Vagina (tissue), 2 donors: Measurements from ENCODE around the gene RCAN3. TPM values are rescaled to one million over a fixed set of nuclear protein-coding genes. Genes with fewer than 3 reads are reported as not detected.
"Not testable (repeated sequence)": the region's sequence is repeated elsewhere in the genome, so short reads cannot be mapped to it uniquely, and the experiment has no call there.

Source experiments
- DNase-seq, 2 donors: peaks; one replicate each; pipeline ENCODE4 v3.0.0-alpha.2; 2017; ENCODE audit errors: extremely low spot score in 2 of 2
- H3K27ac ChIP-seq: fragments of 200-600 bp; sonication (generic); one replicate; pipeline ENCODE4 v1.5.1; 2019
- H3K27me3 ChIP-seq: fragments of 200-600 bp; sonication (generic); one replicate; pipeline ENCODE4 v1.5.1; 2019
- H3K36me3 ChIP-seq, 2 donors: fragments of 200-600 bp; sonication (generic); one replicate each; pipeline ENCODE4 v1.5.1; 2017 to 2019
- H3K4me1 ChIP-seq: fragments of 200-600 bp; sonication (generic); one replicate; pipeline ENCODE4 v1.5.1; 2019
- H3K4me3 ChIP-seq, 2 donors: fragments of 200-600 bp; sonication (generic); 1 replicate in 1 of 2; 2 replicates in 1 of 2; pipeline ENCODE4 v1.5.1; 2016 to 2019
- H3K9me3 ChIP-seq: fragments of 200-600 bp; sonication (generic); one replicate; pipeline ENCODE4 v1.5.1; 2019
- POLR2A ChIP-seq, 2 donors: fragments of 450-650 bp; IDR thresholded peaks; one replicate each; pipeline ENCODE4 v1.6.1; 2017; ENCODE audit warnings: antibody characterized with exemption in 2 of 2, mild to moderate bottlenecking in 2 of 2, moderate library complexity in 2 of 2
- POLR2AphosphoS5 ChIP-seq, 2 donors: sonication (generic); formaldehyde crosslinking; IDR thresholded peaks; one replicate each; pipeline ENCODE4 v1.9.0; 2017; ENCODE audit warnings: antibody characterized with exemption in 2 of 2, mild to moderate bottlenecking in 2 of 2, low read depth in 1 of 2; ENCODE audit not compliant: insufficient read depth in 1 of 2
- intact Hi-C: fragments of 100-400 bp; cut with DNase I; formaldehyde crosslinking; loops from one replicate; pipeline ENCODE4 v1.15.1; 2023
- total RNA-seq: library from RNA; depleted of rRNA; stranded (reverse); fragments of >200 nt; gene quantifications from one replicate; pipeline ENCODE4 v1.2.3, GENCODE V29; 2016
- TF ChIP-seq, protein P1 (sequence below), 3 experiments: fragments of 450-650 bp in 2 of 3; fragments of 200-600 bp in 1 of 3; sonication (generic) in 1 of 3; IDR thresholded peaks; one replicate each; pipeline ENCODE4 v1.5.1; 2017 to 2019; ENCODE audit warnings: antibody characterized with exemption in 3 of 3, mild to moderate bottlenecking in 2 of 3, moderate library complexity in 2 of 3

RCAN3 gene
- total RNA-seq, 1 donor from 2014 or later: 11.3 TPM

DNA sequence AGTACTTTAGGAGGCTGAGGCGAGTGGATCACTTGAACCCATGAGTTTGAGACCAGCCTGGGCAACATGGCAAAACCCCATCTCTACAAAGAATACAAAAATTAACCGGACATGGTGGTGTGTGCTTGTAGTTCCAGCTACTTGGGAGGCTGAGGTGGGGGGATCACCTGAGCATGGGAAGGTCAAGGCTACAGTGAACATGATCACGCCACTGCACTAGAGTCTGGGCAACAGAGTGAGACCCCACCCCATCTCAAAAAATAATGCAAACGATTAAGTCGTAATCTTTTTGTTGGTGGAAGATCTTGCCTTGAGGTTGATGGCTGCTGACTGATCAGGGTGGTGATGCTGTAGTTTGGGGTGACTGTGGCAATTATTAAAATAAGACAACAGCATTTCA is 6.3 kb downstream of the RCAN3 start:
- TF ChIP-seq, protein P1, sequence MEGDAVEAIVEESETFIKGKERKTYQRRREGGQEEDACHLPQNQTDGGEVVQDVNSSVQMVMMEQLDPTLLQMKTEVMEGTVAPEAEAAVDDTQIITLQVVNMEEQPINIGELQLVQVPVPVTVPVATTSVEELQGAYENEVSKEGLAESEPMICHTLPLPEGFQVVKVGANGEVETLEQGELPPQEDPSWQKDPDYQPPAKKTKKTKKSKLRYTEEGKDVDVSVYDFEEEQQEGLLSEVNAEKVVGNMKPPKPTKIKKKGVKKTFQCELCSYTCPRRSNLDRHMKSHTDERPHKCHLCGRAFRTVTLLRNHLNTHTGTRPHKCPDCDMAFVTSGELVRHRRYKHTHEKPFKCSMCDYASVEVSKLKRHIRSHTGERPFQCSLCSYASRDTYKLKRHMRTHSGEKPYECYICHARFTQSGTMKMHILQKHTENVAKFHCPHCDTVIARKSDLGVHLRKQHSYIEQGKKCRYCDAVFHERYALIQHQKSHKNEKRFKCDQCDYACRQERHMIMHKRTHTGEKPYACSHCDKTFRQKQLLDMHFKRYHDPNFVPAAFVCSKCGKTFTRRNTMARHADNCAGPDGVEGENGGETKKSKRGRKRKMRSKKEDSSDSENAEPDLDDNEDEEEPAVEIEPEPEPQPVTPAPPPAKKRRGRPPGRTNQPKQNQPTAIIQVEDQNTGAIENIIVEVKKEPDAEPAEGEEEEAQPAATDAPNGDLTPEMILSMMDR (IDR thresholded peaks at IDR 0.05): no peak
- no peak for TF ChIP-seq POLR2A (IDR thresholded peaks at IDR 0.05)
- TF ChIP-seq POLR2AphosphoS5 (IDR thresholded peaks at IDR 0.05; ENCODE audit: insufficient read depth in 1 of 2, low read depth in 1 of 2): no peak
- Histone ChIP-seq H3K36me3 (no peaks in the 10 kb centered on the region), H3K27me3 (no peaks in the 10 kb centered on the region), H3K9me3 (no peaks in the 10 kb centered on the region), H3K27ac (no peak overlapping the region), H3K4me1 (peaks cover 10% of the 10 kb centered on the region), H3K4me3 (no peak overlapping the region)
- intact Hi-C loops: no loop called here
- DNase-seq: no peak

DNA sequence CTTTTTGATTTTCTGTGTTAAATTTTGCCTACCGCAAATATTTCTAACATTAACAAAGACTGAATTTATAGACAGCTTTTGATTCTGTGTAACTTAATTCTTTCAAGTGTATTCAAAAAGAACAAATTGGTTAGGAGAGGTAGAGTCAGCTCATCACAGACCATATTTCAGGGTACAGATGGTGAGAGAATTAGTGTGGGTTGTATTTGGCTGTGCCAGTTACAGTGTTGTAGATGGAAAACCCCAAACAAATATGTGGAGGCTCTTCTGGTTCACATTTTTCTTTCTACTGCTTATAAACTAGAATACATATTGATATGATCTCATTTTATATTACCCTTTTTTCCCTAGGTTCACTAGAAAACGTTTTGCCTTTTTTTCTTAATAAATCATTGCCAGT is 11.1 kb downstream of the RCAN3 start:
- Histone ChIP-seq H3K27ac (no peak overlapping the region), H3K9me3 (no peaks in the 10 kb centered on the region), H3K4me1 (peaks cover 4% of the 10 kb centered on the region), H3K4me3 (no peak overlapping the region), H3K36me3 (no peaks in the 10 kb centered on the region), H3K27me3 (no peaks in the 10 kb centered on the region)
- TF ChIP-seq, protein P1 (IDR thresholded peaks at IDR 0.05): no peak
- TF ChIP-seq POLR2AphosphoS5 (IDR thresholded peaks at IDR 0.05; ENCODE audit: insufficient read depth in 1 of 2, low read depth in 1 of 2): no peak
- TF ChIP-seq POLR2A (IDR thresholded peaks at IDR 0.05): no peak
- intact Hi-C loops: no loop called here
- DNase-seq: no peak

DNA sequence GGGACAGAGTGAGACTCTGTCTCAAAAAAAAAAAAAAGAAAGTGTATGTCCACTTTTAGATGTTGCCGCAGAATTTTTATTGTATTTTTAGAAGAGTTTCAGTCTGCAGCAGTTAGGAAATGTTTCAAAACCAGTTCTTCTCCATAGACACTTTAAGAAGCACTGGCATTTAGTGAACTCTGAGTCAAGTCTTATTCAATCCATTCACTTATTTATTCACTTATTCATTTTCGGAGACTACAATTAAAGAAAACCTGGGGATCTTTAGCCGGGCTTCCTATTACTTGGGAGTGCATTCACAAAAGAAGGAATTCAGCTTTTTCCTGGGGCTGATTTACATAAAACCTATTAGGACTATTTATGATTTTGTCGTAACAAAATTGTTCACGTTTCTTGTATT is 12.3 kb downstream of the RCAN3 start:
- DNase-seq: no peak
- intact Hi-C loops: no loop called here
- H3K27ac ChIP-seq: no peak overlapping the region

DNA sequence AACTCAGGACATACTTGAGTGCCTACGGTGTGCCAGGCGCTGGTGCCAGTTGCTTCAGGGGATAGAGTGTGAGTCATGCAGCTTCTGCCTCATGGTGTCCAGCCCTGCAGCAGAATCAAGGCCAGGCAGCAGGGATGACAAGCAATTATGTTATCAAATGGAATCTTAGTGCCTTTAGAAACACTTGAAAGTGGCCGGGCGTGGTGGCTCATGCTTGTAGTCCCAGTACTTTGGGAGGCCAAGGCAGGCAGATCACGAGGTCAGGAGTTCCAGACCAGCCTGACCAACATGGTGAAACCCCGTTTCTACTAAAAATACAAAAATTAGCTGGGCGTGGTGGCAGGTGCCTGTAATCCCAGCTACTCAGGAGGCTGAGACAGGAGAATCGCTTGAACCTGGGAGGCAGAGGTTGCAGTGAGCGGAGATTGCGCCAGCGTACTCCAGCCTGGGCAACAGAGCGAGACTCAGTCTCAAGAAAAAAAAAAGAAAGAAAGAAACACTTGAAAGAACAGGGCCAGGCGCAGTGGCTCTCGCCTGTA is 13.1 kb downstream of the RCAN3 start:
- H3K27ac ChIP-seq, intact Hi-C loops, H3K9me3 ChIP-seq, H3K36me3 ChIP-seq, H3K4me3 ChIP-seq, H3K4me1 ChIP-seq, DNase-seq, H3K27me3 ChIP-seq: not testable (repeated sequence)

More for the DNA sequence above, 12.3 kb downstream of the RCAN3 start:
- Histone ChIP-seq H3K9me3 (no peaks in the 10 kb centered on the region), H3K4me3 (no peak overlapping the region), H3K36me3 (no peaks in the 10 kb centered on the region), H3K27me3 (no peaks in the 10 kb centered on the region), H3K4me1 (peaks cover 4% of the 10 kb centered on the region)
- TF ChIP-seq, protein P1 (IDR thresholded peaks at IDR 0.05): no peak
- TF ChIP-seq POLR2AphosphoS5 (IDR thresholded peaks at IDR 0.05; ENCODE audit: insufficient read depth in 1 of 2, low read depth in 1 of 2) (no peak), POLR2A (IDR thresholded peaks at IDR 0.05) (no peak)

DNA sequence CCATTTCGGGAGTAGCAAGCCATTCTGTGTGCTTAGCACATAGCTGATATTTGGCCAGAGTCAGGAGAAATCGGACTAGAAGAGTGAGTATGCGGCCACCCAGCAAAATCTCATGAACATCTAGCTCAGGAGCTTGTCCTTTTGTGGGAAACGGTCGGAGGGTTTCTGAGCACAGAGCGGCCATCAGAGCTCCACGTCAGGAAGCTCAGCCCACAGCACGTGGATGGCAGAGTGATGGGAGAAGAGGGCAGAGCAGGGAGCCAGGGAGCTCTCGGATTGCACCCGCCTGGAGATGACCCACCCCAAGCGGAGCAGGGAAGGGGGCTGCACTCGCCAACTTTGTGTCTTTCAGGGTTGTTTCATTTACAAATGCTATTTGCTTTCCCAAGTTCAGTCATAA is 13.9 kb downstream of the RCAN3 start:
- no peak for DNase-seq
- H3K27ac ChIP-seq: no peak overlapping the region
- intact Hi-C loops: no loop called here
- TF ChIP-seq, protein P1 (IDR thresholded peaks at IDR 0.05): no peak
- TF ChIP-seq POLR2AphosphoS5 (IDR thresholded peaks at IDR 0.05; ENCODE audit: insufficient read depth in 1 of 2, low read depth in 1 of 2) (no peak), POLR2A (IDR thresholded peaks at IDR 0.05) (no peak)
- H3K36me3 ChIP-seq: no peaks in the 10 kb centered on the region
- no peaks in the 10 kb centered on the region for H3K27me3 ChIP-seq
- no peak overlapping the region for H3K4me3 ChIP-seq
- no peaks in the 10 kb centered on the region for H3K9me3 ChIP-seq
- H3K4me1 ChIP-seq: peaks cover 4% of the 10 kb centered on the region
